CD14-positive monocyte (primary cell): ENCODE measurements around the gene RGS7. TPM values are rescaled to one million over a fixed set of nuclear protein-coding genes. Genes with fewer than 3 reads are reported as not detected.

Experiments used
- DNase-seq, 3 donors: peaks; one replicate each; pipeline ENCODE4 v3.0.0-alpha.2; 2011 to 2022
- H2AFZ ChIP-seq: 2 replicates; pipeline ENCODE4 v1.6.0; 2012; ENCODE audit warnings: mild to moderate bottlenecking, low read depth, low read length, inconsistent platforms; ENCODE audit not compliant: insufficient read depth, poor library complexity, severe bottlenecking
- H3K27ac ChIP-seq, 2 donors: 1 replicate in 1 of 2; 2 replicates in 1 of 2; pipeline ENCODE4 v1.5.1; 2012 to 2013; ENCODE audit warnings: low read length in 2 of 2, control low read depth in 1 of 2, inconsistent platforms in 1 of 2, low read depth in 1 of 2, mild to moderate bottlenecking in 1 of 2
- H3K27me3 ChIP-seq, 2 donors: one replicate each; pipeline versions ENCODE4 v1.6.0 to v1.6.1; 2011 to 2013; ENCODE audit warnings: low read length in 2 of 2; ENCODE audit not compliant: control insufficient read depth in 2 of 2, insufficient read depth in 2 of 2
- H3K36me3 ChIP-seq, 2 donors: replicated peaks in 1 of 2; 1 replicate in 1 of 2; 2 replicates in 1 of 2; pipeline versions ENCODE4 v1.5.1 to v1.6.1; 2012 to 2013; ENCODE audit warnings: low read length in 2 of 2, control low read depth in 1 of 2, inconsistent platforms in 1 of 2, mild to moderate bottlenecking in 1 of 2; ENCODE audit not compliant: insufficient read depth in 2 of 2, control insufficient read depth in 1 of 2
- H3K4me1 ChIP-seq, 2 donors: 1 replicate in 1 of 2; 2 replicates in 1 of 2; pipeline versions ENCODE4 v1.5.1 to v1.6.1; 2012 to 2013; ENCODE audit warnings: low read length in 2 of 2, control low read depth in 1 of 2, inconsistent platforms in 1 of 2, mild to moderate bottlenecking in 1 of 2, moderate library complexity in 1 of 2; ENCODE audit not compliant: insufficient read depth in 2 of 2, control insufficient read depth in 1 of 2
- H3K4me2 ChIP-seq: replicated peaks from 2 replicates; pipeline ENCODE3; 2012; ENCODE audit warnings: low read length, moderate library complexity, mild to moderate bottlenecking; ENCODE audit not compliant: poor library complexity, severe bottlenecking; ENCODE audit errors: extremely low read depth
- H3K4me3 ChIP-seq, 3 experiments: fragments of 200-600 bp in 1 of 3; sonication (generic) in 1 of 3; replicated peaks in 1 of 3; 1 replicate in 2 of 3; 2 replicates in 1 of 3; pipeline ENCODE4 v1.5.1; 2011 to 2013; ENCODE audit warnings: low read length in 3 of 3, mild to moderate bottlenecking in 3 of 3, control low read depth in 2 of 3, low read depth in 2 of 3, inconsistent platforms in 1 of 3, moderate library complexity in 1 of 3
- H3K79me2 ChIP-seq: 2 replicates; pipeline ENCODE4 v1.6.0; 2012; ENCODE audit warnings: mild to moderate bottlenecking, control low read depth, inconsistent platforms, low read length, moderate library complexity; ENCODE audit not compliant: insufficient read depth
- H3K9ac ChIP-seq: 2 replicates; pipeline ENCODE4 v1.6.0; 2017; ENCODE audit warnings: low read length, mild to moderate bottlenecking; ENCODE audit not compliant: insufficient read depth, poor library complexity, severe bottlenecking
- H3K9me3 ChIP-seq, 2 donors: replicated peaks in 1 of 2; 1 replicate in 1 of 2; 2 replicates in 1 of 2; pipeline versions ENCODE4 v1.5.1 to v1.6.1; 2012 to 2013; ENCODE audit warnings: low read length in 2 of 2, control low read depth in 1 of 2; ENCODE audit not compliant: control insufficient read depth in 1 of 2, insufficient read depth in 1 of 2
- H4K20me1 ChIP-seq: 2 replicates; pipeline ENCODE4 v1.6.0; 2012; ENCODE audit warnings: mild to moderate bottlenecking, low read length, control low read depth, moderate library complexity; ENCODE audit not compliant: insufficient read depth
- H3K27ac Mint-ChIP-seq, 7 donors: one replicate each; pipeline ENCODE4 v1.8.0; 2020; ENCODE audit warnings: mild to moderate bottlenecking in 7 of 7, mixed read lengths in 7 of 7, moderate library complexity in 6 of 7, inconsistent platforms in 2 of 7
- H3K27me3 Mint-ChIP-seq, 3 donors: one replicate each; pipeline ENCODE4 v1.8.0; 2021 to 2022; ENCODE audit warnings: low read depth in 3 of 3, mild to moderate bottlenecking in 3 of 3, mixed read lengths in 3 of 3, moderate library complexity in 3 of 3, inconsistent platforms in 1 of 3
- H3K36me3 Mint-ChIP-seq, 2 donors: one replicate each; pipeline ENCODE4 v1.8.0; 2020; ENCODE audit warnings: mixed read lengths in 2 of 2, inconsistent platforms in 1 of 2, mild to moderate bottlenecking in 1 of 2
- H3K4me1 Mint-ChIP-seq: one replicate; pipeline ENCODE4 v1.8.0; 2020; ENCODE audit warnings: mild to moderate bottlenecking, mixed read lengths
- H3K4me3 Mint-ChIP-seq, 2 donors: one replicate each; pipeline ENCODE4 v1.8.0; 2020; ENCODE audit warnings: mild to moderate bottlenecking in 2 of 2, mixed read lengths in 2 of 2, moderate library complexity in 1 of 2
- H3K9me3 Mint-ChIP-seq, 7 donors: one replicate each; pipeline ENCODE4 v1.8.0; 2020 to 2022; ENCODE audit warnings: mixed read lengths in 7 of 7, mild to moderate bottlenecking in 6 of 7, moderate library complexity in 6 of 7, inconsistent platforms in 2 of 7
- WGBS: methylation state at CpG from one replicate; pipeline ENCODE4 v1.1.5; 2013; ENCODE audit warnings: missing lambda C conversion rate; ENCODE audit not compliant: insufficient coverage; 5-methylcytosine and 5-hydroxymethylcytosine counted together
- intact Hi-C, 2 donors: fragments of 100-400 bp; cut with micrococcal nuclease; formaldehyde crosslinking; loops; one replicate each; pipeline versions ENCODE4 v1.15.0 to v1.15.1; 2023
- polyA plus RNA-seq, 3 donors: library from polyadenylated mRNA; depleted of rRNA in 1 of 3; unstranded in 2 of 3; stranded (reverse) in 1 of 3; fragments of 300-500 nt in 2 of 3; fragments of >200 nt in 1 of 3; fragmentation: Illumina TruSeq in 2 of 3; gene quantifications; 1 replicate in 2 of 3; 2 replicates in 1 of 3; pipeline ENCODE4 v1.2.3, GENCODE V29; 2012 to 2021
- TF ChIP-seq, protein P1 (sequence below): fragments of 200-600 bp; IDR thresholded peaks from one replicate; pipeline ENCODE4 v1.8.0; 2022; ENCODE audit warnings: antibody characterized with exemption, mild to moderate bottlenecking

The RGS7 gene
- polyA plus RNA-seq, 3 donors, result not detected

GRCh38 chr1:240766831-240767230 lies 590.2 kb downstream of the RGS7 start:
- Histone ChIP-seq H3K27me3 (no peaks in the 10 kb centered on the region), H3K4me1 (no peaks in the 10 kb centered on the region), H4K20me1 (no peaks in the 10 kb centered on the region), H3K9me3 (no peaks in the 10 kb centered on the region), H3K79me2 (no peaks in the 10 kb centered on the region), H2AFZ (no peak overlapping the region), H3K27ac (no peak overlapping the region), H3K4me2 (no peak overlapping the region), H3K4me3 (no peak overlapping the region), H3K36me3 (no peaks in the 10 kb centered on the region), H3K9ac (no peak overlapping the region)
- H3K27ac Mint-ChIP-seq, result no peak overlapping the region
- no peaks in the 10 kb centered on the region for H3K27me3 Mint-ChIP-seq
- no peaks in the 10 kb centered on the region for H3K4me1 Mint-ChIP-seq
- H3K4me3 Mint-ChIP-seq, result no peak overlapping the region
- peaks cover 0 to 22% (median 2%) of the 10 kb centered on the region in 7 donors for H3K9me3 Mint-ChIP-seq
- no peaks in the 10 kb centered on the region for H3K36me3 Mint-ChIP-seq
- TF ChIP-seq, protein P1, sequence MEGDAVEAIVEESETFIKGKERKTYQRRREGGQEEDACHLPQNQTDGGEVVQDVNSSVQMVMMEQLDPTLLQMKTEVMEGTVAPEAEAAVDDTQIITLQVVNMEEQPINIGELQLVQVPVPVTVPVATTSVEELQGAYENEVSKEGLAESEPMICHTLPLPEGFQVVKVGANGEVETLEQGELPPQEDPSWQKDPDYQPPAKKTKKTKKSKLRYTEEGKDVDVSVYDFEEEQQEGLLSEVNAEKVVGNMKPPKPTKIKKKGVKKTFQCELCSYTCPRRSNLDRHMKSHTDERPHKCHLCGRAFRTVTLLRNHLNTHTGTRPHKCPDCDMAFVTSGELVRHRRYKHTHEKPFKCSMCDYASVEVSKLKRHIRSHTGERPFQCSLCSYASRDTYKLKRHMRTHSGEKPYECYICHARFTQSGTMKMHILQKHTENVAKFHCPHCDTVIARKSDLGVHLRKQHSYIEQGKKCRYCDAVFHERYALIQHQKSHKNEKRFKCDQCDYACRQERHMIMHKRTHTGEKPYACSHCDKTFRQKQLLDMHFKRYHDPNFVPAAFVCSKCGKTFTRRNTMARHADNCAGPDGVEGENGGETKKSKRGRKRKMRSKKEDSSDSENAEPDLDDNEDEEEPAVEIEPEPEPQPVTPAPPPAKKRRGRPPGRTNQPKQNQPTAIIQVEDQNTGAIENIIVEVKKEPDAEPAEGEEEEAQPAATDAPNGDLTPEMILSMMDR, result no peak
- intact Hi-C loops, result no loop called here
- no peak for DNase-seq

- no peaks in the 10 kb centered on the region for H3K27me3 ChIP-seq
- H3K4me1 Mint-ChIP-seq, result no peaks in the 10 kb centered on the region
- no peaks in the 10 kb centered on the region for H4K20me1 ChIP-seq
- TF ChIP-seq, protein P1, result no peak
- H3K9me3 Mint-ChIP-seq, result peaks cover 0 to 22% (median 2%) of the 10 kb centered on the region in 7 donors
- H3K9me3 ChIP-seq, result no peaks in the 10 kb centered on the region
- H3K27ac Mint-ChIP-seq, result no peak overlapping the region
- WGBS, result no CpG with 5 or more reads among the region's 5 CpGs
- no peak overlapping the region for H3K4me3 Mint-ChIP-seq
- H3K27ac ChIP-seq, result no peak overlapping the region
- H3K36me3 ChIP-seq, result no peaks in the 10 kb centered on the region
- no peak overlapping the region for H3K4me3 ChIP-seq
- DNase-seq, result no peak
- H3K36me3 Mint-ChIP-seq, result no peaks in the 10 kb centered on the region
- no peak overlapping the region for H3K9ac ChIP-seq
- no peaks in the 10 kb centered on the region for H3K79me2 ChIP-seq
- no peaks in the 10 kb centered on the region for H3K27me3 Mint-ChIP-seq
- H2AFZ ChIP-seq, result no peak overlapping the region
- no peaks in the 10 kb centered on the region for H3K4me1 ChIP-seq
- intact Hi-C loops, result no loop called here
- no peak overlapping the region for H3K4me2 ChIP-seq
These were observed 591.2 kb downstream of the RGS7 start for GRCh38 chr1:240765732-240766363.
